GM18508 (cell line): ENCODE measurements around the gene UST.
"Not testable (repeated sequence)": the region's sequence is repeated elsewhere in the genome, so short reads cannot be mapped to it uniquely, and the experiment has no call there.

Source experiments
- ATAC-seq: cut with Tn5 transposase; IDR thresholded peaks from one replicate; pipeline ENCODE4 v1.9.1; 2021; ENCODE audit warnings: moderate number of reproducible peaks; ENCODE audit not compliant: insufficient read depth, unreplicated experiment

UST gene

GRCh38 chr6:148829415-148830101 is 82.7 kb downstream of the UST start:
- no peak for ATAC-seq

- no peak for ATAC-seq
Observed at GRCh38 chr6:148830614-148831013, 83.8 kb downstream of the UST start.

- no peak for ATAC-seq
Observed at GRCh38 chr6:148831064-148831463, 84.2 kb downstream of the UST start.

DNA sequence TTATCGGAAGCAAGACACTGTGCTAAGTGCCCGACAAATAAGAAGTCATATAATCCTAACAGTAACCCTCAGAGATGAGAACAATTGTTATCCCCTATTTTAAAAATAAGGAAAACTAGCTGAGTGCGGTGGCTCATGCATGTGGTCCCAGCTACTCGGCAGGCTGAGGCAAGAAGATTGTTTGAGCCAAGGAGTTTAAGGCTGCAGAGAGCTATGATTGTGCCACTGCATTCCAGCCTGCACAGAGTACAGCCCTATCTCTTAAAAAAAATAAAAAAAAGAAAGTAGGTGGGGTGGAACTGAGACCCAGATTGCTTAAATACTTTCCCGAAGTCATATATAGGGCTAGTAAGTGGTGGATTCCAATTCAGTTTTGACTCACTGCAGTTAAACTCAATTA is 84.7 kb downstream of the UST start:
- ATAC-seq = no peak

- no peak for ATAC-seq
Observed at GRCh38 chr6:148835920-148836441, 89.2 kb downstream of the UST start.

GRCh38 chr6:148836751-148837150 is 89.9 kb downstream of the UST start:
- no peak for ATAC-seq

- ATAC-seq = no peak
Observed at GRCh38 chr6:148837941-148838340, 91.1 kb downstream of the UST start.

DNA sequence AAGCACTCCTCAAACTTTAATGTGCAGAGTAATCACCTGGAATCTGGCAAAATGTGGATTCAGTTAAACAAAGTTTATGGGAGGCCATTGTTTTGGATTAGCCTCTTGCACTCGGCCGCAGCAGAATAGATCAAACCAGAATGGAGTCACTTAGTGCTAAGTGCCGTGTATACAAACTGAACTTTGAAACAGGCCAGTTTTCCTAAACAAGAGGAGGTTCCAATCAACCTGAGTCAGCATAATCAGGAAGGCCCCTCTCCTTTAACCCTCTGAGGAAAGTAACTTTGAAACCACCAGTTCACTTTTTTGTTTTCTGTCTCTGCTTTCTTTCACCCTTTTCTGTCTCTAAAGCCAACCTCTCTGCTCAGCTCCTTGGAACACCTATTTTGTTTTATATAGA is 92.2 kb downstream of the UST start:
- ATAC-seq = no peak

GRCh38 chr6:148840256-148840655 is 93.4 kb downstream of the UST start:
- ATAC-seq = no peak

DNA sequence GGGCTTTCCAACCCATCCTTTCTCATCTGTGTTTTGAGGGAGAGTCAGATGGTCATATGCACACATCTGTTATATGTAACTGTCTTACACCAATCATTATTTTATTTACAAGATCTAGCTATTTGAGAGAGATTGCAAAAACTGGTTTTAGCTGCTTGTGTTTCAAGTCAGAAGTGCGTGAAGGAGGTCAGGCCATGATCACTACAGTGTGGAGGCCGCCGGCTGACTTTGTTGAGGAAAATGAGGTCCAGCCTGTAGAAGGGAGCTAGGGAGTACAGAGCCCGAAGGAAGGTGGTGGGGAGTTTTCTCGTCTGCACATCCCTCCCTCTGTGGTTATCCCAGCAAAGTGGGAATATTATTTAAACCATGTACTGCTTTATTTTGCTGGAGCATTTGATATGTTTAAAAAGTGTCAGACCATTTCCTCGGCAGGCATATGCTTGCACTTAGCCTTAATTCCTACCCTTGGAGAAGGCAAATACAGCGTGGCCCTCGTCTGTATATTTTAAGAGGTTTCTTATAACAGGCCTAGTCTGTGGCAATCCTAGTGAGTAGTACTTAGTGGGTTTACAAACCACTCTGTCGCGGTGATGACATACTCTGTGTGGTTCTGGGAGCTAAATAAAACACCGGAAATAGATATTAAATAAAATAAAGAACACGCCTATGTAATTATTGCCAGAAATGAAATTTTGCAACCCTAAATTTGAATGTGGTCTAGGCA is 95.6 kb downstream of the UST start:
- no peak for ATAC-seq

DNA sequence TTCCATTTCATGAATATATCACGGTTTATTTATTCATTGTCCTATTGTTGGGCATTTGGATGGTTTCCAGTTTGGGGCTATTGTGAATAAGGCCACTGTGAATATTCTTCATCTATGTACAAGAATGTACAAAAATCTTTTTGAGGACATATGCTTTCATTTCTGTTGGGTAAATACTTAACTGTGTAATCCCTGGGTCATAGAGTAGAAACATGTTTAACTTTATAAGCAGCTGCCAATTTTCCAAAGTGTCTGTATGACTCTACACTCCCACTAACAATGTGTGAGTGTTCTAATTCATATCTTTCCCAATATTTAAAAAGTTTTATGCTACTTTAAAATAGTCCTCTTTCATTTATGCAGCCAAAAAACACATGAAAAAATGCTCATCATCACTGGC is 98.6 kb downstream of the UST start:
- no peak for ATAC-seq

DNA sequence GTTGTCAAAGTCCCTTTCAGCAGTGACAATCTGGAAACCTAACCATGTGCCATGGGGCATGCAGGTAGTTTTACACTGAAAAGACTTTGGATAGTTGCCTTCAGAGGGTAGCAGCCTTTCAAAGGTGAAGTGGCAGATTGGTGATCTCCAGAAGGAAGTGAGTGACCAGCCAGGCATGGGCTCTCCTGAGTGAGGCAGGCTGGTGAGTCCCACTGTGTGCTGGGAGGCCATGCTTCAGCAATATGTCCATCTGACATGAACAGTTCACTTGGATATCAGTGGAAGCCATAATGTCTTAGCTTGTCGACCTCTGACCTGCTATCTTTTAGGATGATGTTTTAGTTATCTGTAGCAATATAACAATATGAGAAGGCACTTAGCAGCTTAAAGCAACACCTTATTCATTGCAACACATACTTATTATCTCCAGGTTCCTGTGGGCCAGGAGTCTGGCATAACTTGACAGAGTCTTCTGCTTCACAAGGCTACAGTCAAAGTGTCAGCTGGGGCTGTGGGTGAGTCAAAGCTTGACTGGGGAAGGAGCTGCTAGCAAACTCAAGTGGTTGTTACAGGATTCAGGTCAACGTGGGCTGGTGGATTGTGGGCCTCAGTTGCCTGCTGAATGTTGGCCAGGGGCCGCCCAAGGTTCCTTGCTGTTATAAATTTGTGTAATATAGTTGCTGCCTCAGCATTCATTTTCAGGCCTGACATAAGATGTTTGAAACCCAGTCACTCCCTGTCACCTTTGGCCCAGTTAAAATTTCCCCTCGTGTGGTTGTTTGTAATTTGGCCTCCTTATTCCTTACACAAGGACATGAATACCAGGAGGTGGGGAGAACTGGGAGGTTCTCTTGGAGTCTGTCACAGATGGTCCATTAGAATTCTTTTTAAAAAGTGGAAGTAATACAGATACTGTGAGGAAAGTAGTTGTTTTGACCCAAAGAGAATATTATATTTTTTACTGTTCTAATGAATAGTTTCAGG is 100.2 kb downstream of the UST start:
- ATAC-seq = no peak

DNA sequence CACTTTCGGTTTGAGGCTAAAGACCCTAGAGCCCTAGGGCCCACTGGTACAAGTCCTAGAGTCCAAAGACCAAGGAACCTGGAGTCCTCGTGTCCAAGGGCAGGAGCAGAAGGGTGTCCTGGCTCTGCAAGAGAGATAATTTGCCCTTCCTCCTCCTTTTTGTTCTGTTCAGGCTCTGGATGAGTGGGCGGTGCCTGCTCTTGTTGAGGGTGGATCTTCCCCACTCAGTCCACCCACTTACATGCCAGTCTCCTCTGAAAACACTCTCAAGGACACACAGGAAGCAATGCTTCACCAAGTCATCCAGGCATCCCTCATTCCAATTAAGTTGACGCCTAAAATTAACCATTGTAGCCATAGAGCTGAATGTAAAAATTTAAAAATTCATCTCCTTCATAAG is 102.1 kb downstream of the UST start:
- no peak for ATAC-seq

- not testable (repeated sequence) for ATAC-seq
Observed at GRCh38 chr6:148849449-148849848, 102.6 kb downstream of the UST start.

- no peak for ATAC-seq
Observed at GRCh38 chr6:148850964-148851363, 104.1 kb downstream of the UST start.

GRCh38 chr6:148851683-148852556 is 105.1 kb downstream of the UST start:
- ATAC-seq = no peak

DNA sequence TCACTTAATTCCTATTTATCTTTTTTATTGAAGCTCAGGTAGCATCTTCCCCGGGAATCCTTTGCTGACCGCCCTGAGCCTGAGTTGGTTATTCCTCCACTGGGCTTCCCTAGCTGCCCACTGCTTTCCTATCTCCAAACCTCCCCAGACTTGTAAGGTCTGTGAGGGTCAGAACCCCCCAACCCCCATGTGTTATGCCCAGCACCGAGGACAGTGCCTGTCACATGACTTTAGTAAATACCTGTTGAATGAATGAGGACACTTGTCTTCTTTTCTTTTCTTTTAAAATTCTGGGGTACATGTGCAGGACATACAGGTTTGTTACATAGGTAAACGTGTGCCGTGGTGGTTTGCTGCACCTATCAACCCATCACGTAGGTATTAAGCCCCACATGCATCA is 105.9 kb downstream of the UST start:
- ATAC-seq = no peak

DNA sequence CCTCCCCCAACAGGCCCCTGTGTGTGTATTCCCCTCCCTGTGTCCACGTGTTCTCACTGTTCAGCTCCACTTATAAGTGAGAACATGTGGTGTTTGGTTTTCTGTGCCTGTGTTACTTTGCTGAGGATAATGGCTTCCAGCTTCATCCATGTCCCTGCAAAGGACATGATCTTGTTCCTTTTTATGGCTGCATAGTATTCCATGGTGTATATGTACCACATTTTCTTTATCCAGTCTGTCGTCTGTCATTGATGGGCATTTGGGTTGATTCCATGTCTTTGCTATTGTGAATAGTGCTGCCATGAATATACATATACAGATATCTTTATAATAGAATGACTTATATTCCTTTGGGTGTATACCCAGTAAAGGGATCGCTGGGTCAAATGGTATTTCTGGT is 106.3 kb downstream of the UST start:
- ATAC-seq = not testable (repeated sequence)

- no peak for ATAC-seq
Observed at GRCh38 chr6:148854096-148854495, 107.3 kb downstream of the UST start.

GRCh38 chr6:148854992-148855391 is 108.2 kb downstream of the UST start:
- no peak for ATAC-seq
